Prostate gland (tissue), 2 donors: ENCODE measurements around the gene EYA4. TPM values are rescaled to one million over a fixed set of nuclear protein-coding genes. Genes with fewer than 3 reads are reported as not detected.

Source experiments
- DNase-seq: peaks from one replicate; pipeline ENCODE4 v3.0.0-alpha.2; 2019; ENCODE audit warnings: low spot score
- H3K27ac ChIP-seq, 2 donors: fragments of 200-600 bp; sonication (generic); 2 replicates each; pipeline ENCODE4 v1.5.1; 2017 to 2019
- H3K27me3 ChIP-seq: fragments of 200-600 bp; sonication (generic); replicated peaks from 2 replicates; pipeline ENCODE4 v1.5.1; 2019; ENCODE audit not compliant: insufficient read depth
- H3K36me3 ChIP-seq, 2 donors: fragments of 200-600 bp; sonication (generic); 1 replicate in 1 of 2; 2 replicates in 1 of 2; pipeline versions ENCODE4 v1.5.1 to v1.8.1; 2017 to 2019
- H3K4me1 ChIP-seq: fragments of 200-600 bp; sonication (generic); replicated peaks from 2 replicates; pipeline ENCODE4 v1.5.1; 2019
- H3K4me3 ChIP-seq, 2 donors: fragments of 200-600 bp; sonication (generic); 2 replicates each; pipeline ENCODE4 v1.5.1; 2017 to 2019
- H3K9me3 ChIP-seq: fragments of 200-600 bp; sonication (generic); 2 replicates; pipeline ENCODE4 v1.5.1; 2017
- CTCF ChIP-seq, 4 experiments: fragments of 200-600 bp in 2 of 4; fragments of 450-650 bp in 2 of 4; sonication (generic) in 2 of 4; IDR thresholded peaks; 1 replicate in 3 of 4; 2 replicates in 1 of 4; pipeline ENCODE4 v1.5.1; 2016 to 2019; ENCODE audit warnings: antibody characterized with exemption in 4 of 4, mild to moderate bottlenecking in 2 of 4, moderate library complexity in 2 of 4
- POLR2A ChIP-seq: fragments of 450-650 bp; IDR thresholded peaks from one replicate; pipeline ENCODE4 v1.6.1; 2016; ENCODE audit warnings: antibody characterized with exemption, mild to moderate bottlenecking
- POLR2AphosphoS5 ChIP-seq: sonication (generic); formaldehyde crosslinking; IDR thresholded peaks from one replicate; pipeline ENCODE4 v1.6.1; 2017; ENCODE audit warnings: antibody characterized with exemption
- WGBS: methylation state at CpG from one replicate; pipeline ENCODE4 v1.1.5; 2018; 5-methylcytosine and 5-hydroxymethylcytosine counted together
- intact Hi-C: fragments of 100-400 bp; cut with DNase I; formaldehyde crosslinking; loops from one replicate; pipeline ENCODE4 v1.14.2; 2022
- total RNA-seq, 2 donors: library from RNA; depleted of rRNA; stranded (reverse); fragments of >200 nt; gene quantifications; one replicate each; pipeline ENCODE4 v1.1.0, GENCODE V29; 2016

Gene EYA4
- total RNA-seq, 2 donors from 2014 or later = 4.1 to 7.3 TPM

GRCh38 chr6:133339543-133340384 is 98.6 kb downstream of the EYA4 start:
- no peak for DNase-seq
- Histone ChIP-seq H3K9me3 (no peaks in the 10 kb centered on the region), H3K4me3 (no peak overlapping the region), H3K27ac (no peak overlapping the region), H3K4me1 (no peaks in the 10 kb centered on the region), H3K27me3 (no peaks in the 10 kb centered on the region), H3K36me3 (no peaks in the 10 kb centered on the region)
- TF ChIP-seq POLR2A = no peak
- TF ChIP-seq POLR2AphosphoS5 = no peak
- no peak for TF ChIP-seq CTCF (IDR thresholded peaks at IDR 0.05)
- intact Hi-C loops = no loop called here
- 67% methylated on average over 7 of the region's 7 CpGs for WGBS

GRCh38 chr6:133340557-133340956 is 99.4 kb downstream of the EYA4 start:
- no peak overlapping the region for H3K27ac ChIP-seq
- H3K36me3 ChIP-seq = no peaks in the 10 kb centered on the region
- intact Hi-C loops = no loop called here
- 71% methylated on average over 3 of the region's 3 CpGs for WGBS
- H3K4me1 ChIP-seq = no peaks in the 10 kb centered on the region
- H3K4me3 ChIP-seq = no peak overlapping the region
- H3K27me3 ChIP-seq = no peaks in the 10 kb centered on the region
- no peaks in the 10 kb centered on the region for H3K9me3 ChIP-seq
- DNase-seq = no peak
- TF ChIP-seq POLR2A (no peak), CTCF (IDR thresholded peaks at IDR 0.05) (no peak), POLR2AphosphoS5 (no peak)

GRCh38 chr6:133341607-133342158 is 100.5 kb downstream of the EYA4 start:
- intact Hi-C loops = no loop called here
- 26% methylated on average over 1 of the region's 1 CpG for WGBS

GRCh38 chr6:133343220-133343619 is 102.1 kb downstream of the EYA4 start:
- no peak overlapping the region for H3K27ac ChIP-seq
- WGBS = 86% methylated on average over 3 of the region's 3 CpGs

More at GRCh38 chr6:133341607-133342158, 100.5 kb downstream of the EYA4 start:
- no peaks in the 10 kb centered on the region for H3K36me3 ChIP-seq
- no peak overlapping the region for H3K27ac ChIP-seq
- H3K4me3 ChIP-seq = no peak overlapping the region
- no peaks in the 10 kb centered on the region for H3K9me3 ChIP-seq
- TF ChIP-seq POLR2A (no peak), POLR2AphosphoS5 (no peak), CTCF (IDR thresholded peaks at IDR 0.05) (no peak)
- DNase-seq = no peak
- H3K4me1 ChIP-seq = no peaks in the 10 kb centered on the region
- H3K27me3 ChIP-seq = no peaks in the 10 kb centered on the region

More at GRCh38 chr6:133343220-133343619, 102.1 kb downstream of the EYA4 start:
- H3K4me3 ChIP-seq = no peak overlapping the region
- no peaks in the 10 kb centered on the region for H3K27me3 ChIP-seq
- H3K36me3 ChIP-seq = no peaks in the 10 kb centered on the region
- no peak for DNase-seq
- TF ChIP-seq POLR2AphosphoS5 = no peak
- TF ChIP-seq CTCF (IDR thresholded peaks at IDR 0.05) = no peak
- no peak for TF ChIP-seq POLR2A
- no peaks in the 10 kb centered on the region for H3K4me1 ChIP-seq
- H3K9me3 ChIP-seq = no peaks in the 10 kb centered on the region
- intact Hi-C loops = no loop called here
